Ramos (cell line): ENCODE measurements around the gene CCDC97.
"Not testable (repeated sequence)": the region's sequence is repeated elsewhere in the genome, so short reads cannot be mapped to it uniquely, and the experiment has no call there.

Experiments
- in situ Hi-C: fragments of 300-500 bp; cut with MboI; formaldehyde crosslinking; loops from one replicate; pipeline ENCODE4 v1.14.3; 2022; ENCODE audit warnings: low sequenced_read_pairs; ENCODE audit not compliant: unreplicated experiment

CCDC97 gene

GRCh38 chr19:41310033-41310831 lies at the start of gene CCDC97:
TSS of gene CCDC97 (plus strand) at chr19:41310172. CDS start at chr19:41310311, 139 bp downstream.
- in situ Hi-C loops: no loop called here

- in situ Hi-C loops: no loop called here
These were observed 48.3 kb upstream of the CCDC97 start for GRCh38 chr19:41261474-41262190.

- in situ Hi-C loops: no loop called here
These were observed 46.7 kb upstream of the CCDC97 start for GRCh38 chr19:41263042-41263849.

GRCh38 chr19:41263850-41264580 lies 46.0 kb upstream of the CCDC97 start, which contains the start of gene HNRNPUL1:
TSS of gene HNRNPUL1 (plus strand) at chr19:41264372. CDS start at chr19:41264504, 132 bp downstream.
- in situ Hi-C loops: no loop called here

GRCh38 chr19:41264581-41265394 lies 45.2 kb upstream of the CCDC97 start:
- in situ Hi-C loops: no loop called here

GRCh38 chr19:41265395-41266153 lies 44.4 kb upstream of the CCDC97 start:
- in situ Hi-C loops: no loop called here

- in situ Hi-C loops: no loop called here
These were observed 40.9 kb upstream of the CCDC97 start for GRCh38 chr19:41269055-41269454.

- in situ Hi-C loops: no loop called here
These were observed 40.4 kb upstream of the CCDC97 start for GRCh38 chr19:41269571-41269970.

- in situ Hi-C loops: no loop called here
These were observed 36.9 kb upstream of the CCDC97 start for GRCh38 chr19:41273076-41273475.

- in situ Hi-C loops: no loop called here
These were observed 35.2 kb upstream of the CCDC97 start for GRCh38 chr19:41274802-41275201.

GRCh38 chr19:41276231-41276630 lies 33.7 kb upstream of the CCDC97 start:
- in situ Hi-C loops: no loop called here

GRCh38 chr19:41278478-41278877 lies 31.5 kb upstream of the CCDC97 start:
- in situ Hi-C loops: no loop called here

GRCh38 chr19:41288673-41289530 lies 21.1 kb upstream of the CCDC97 start:
- in situ Hi-C loops: no loop called here

- in situ Hi-C loops: not testable (repeated sequence)
These were observed 20.2 kb upstream of the CCDC97 start for GRCh38 chr19:41289814-41290213.

- in situ Hi-C loops: no loop called here
These were observed 15.6 kb upstream of the CCDC97 start for GRCh38 chr19:41294393-41294792.

GRCh38 chr19:41295499-41295898 lies 14.5 kb upstream of the CCDC97 start:
- in situ Hi-C loops: no loop called here

- in situ Hi-C loops: no loop called here
These were observed 13.5 kb upstream of the CCDC97 start for GRCh38 chr19:41296433-41296871.
